ENCODE results near the gene RIPOR3. TPM values are rescaled to one million over a fixed set of nuclear protein-coding genes. Genes with fewer than 3 reads are reported as not detected.
"Not testable (repeated sequence)": the region's sequence is repeated elsewhere in the genome, so short reads cannot be mapped to it uniquely, and the experiment has no call there.

RIPOR3 gene
- total RNA-seq, 4 donors from 2014 or later, result 1.8 to 12.7 (median 4.9) TPM

DNA sequence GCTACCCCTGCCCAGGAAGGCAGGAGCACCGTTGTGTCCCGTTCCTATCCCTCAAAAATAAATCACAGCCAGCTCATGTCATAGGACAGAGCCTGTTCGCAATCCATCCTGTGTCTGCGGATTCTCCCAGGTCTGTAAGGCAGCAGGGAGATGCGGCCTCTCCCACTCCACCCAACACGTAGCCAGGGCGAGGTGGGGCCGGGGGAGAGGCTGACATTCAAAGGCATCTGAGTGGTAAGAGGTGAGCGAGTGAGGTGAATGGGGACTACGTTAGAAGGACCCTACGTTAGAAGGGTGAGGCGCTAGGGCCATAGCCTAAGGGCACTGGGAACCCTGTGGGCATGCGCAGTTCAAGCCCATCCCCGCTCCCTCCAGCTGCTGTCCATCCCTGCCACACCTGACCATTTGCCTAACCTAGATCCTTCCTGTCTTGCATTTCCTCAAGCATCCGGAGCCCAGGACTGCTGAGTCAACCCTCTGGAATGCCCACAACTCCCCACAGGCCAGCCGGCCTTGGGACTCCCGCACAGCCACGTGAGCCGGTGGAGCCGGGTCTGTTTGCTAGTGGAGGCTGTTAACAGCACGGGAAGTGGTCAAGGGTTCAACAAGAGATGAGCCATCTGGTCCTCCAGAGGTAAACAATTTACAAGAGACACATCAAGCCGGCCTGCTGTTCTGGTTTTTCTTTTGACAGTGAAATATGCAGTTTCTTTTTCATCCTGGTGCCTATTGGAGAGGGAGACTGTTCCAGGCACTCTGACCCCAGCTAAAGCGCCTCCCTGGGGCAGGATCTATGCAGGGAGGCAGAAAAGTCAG is 45.9 kb downstream of the RIPOR3 start:
- DNase-seq (ENCODE audit: low spot score in 2 of 2), result peak in 1 of 2 donors; percentile 68
- no peak for TF ChIP-seq POLR2A (IDR thresholded peaks at IDR 0.05)
- TF ChIP-seq, protein P1, sequence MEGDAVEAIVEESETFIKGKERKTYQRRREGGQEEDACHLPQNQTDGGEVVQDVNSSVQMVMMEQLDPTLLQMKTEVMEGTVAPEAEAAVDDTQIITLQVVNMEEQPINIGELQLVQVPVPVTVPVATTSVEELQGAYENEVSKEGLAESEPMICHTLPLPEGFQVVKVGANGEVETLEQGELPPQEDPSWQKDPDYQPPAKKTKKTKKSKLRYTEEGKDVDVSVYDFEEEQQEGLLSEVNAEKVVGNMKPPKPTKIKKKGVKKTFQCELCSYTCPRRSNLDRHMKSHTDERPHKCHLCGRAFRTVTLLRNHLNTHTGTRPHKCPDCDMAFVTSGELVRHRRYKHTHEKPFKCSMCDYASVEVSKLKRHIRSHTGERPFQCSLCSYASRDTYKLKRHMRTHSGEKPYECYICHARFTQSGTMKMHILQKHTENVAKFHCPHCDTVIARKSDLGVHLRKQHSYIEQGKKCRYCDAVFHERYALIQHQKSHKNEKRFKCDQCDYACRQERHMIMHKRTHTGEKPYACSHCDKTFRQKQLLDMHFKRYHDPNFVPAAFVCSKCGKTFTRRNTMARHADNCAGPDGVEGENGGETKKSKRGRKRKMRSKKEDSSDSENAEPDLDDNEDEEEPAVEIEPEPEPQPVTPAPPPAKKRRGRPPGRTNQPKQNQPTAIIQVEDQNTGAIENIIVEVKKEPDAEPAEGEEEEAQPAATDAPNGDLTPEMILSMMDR (IDR thresholded peaks at IDR 0.05), result peak in 1 of 3 donors; percentile 13
- H3K4me3 ChIP-seq (ENCODE audit: low read depth, poor library complexity, severe bottlenecking), result no peak overlapping the region
- 44 to 72% methylated on average over 23 of the region's 23 CpGs for WGBS, 2 donors
- intact Hi-C loops (cut with DNase I; ENCODE audit: low total_unique reads), result no loop called here

GRCh38 chr20:50642288-50642803 is 49.0 kb downstream of the RIPOR3 start:
- intact Hi-C loops (cut with DNase I; ENCODE audit: low total_unique reads), result no loop called here
- TF ChIP-seq, protein P1 (IDR thresholded peaks at IDR 0.05), result no peak
- TF ChIP-seq POLR2A (IDR thresholded peaks at IDR 0.05), result no peak
- 47 to 49% methylated on average over 4 of the region's 4 CpGs for WGBS, 2 donors
- no peak overlapping the region for H3K4me3 ChIP-seq (ENCODE audit: low read depth, poor library complexity, severe bottlenecking)
- DNase-seq (ENCODE audit: low spot score in 2 of 2), result no peak

- WGBS, 2 donors, result 56 to 70% methylated on average over 8 to 11 of the region's 11 CpGs
- DNase-seq (ENCODE audit: low spot score in 2 of 2); intact Hi-C loops (cut with DNase I; ENCODE audit: low total_unique reads); H3K4me3 ChIP-seq (ENCODE audit: low read depth, poor library complexity, severe bottlenecking): not testable (repeated sequence)
These were observed 49.6 kb downstream of the RIPOR3 start for GRCh38 chr20:50641625-50642287.

GRCh38 chr20:50639971-50640711 is 51.2 kb downstream of the RIPOR3 start:
- DNase-seq (ENCODE audit: low spot score in 2 of 2); H3K4me3 ChIP-seq (ENCODE audit: low read depth, poor library complexity, severe bottlenecking); intact Hi-C loops (cut with DNase I; ENCODE audit: low total_unique reads): not testable (repeated sequence)
- 41 to 84% methylated on average over 6 to 18 of the region's 20 CpGs for WGBS, 2 donors

- H3K4me3 ChIP-seq (ENCODE audit: low read depth, poor library complexity, severe bottlenecking); intact Hi-C loops (cut with DNase I; ENCODE audit: low total_unique reads); DNase-seq (ENCODE audit: low spot score in 2 of 2): not testable (repeated sequence)
- WGBS, 2 donors, result 70 to 79% methylated on average over 10 to 12 of the region's 15 CpGs
These were observed 53.1 kb downstream of the RIPOR3 start for GRCh38 chr20:50638015-50638847.

- H3K4me3 ChIP-seq (ENCODE audit: low read depth, poor library complexity, severe bottlenecking), result no peak overlapping the region
- 77 to 79% methylated on average over 22 of the region's 22 CpGs for WGBS, 2 donors
- no peak for DNase-seq (ENCODE audit: low spot score in 2 of 2)
- intact Hi-C loops (cut with DNase I; ENCODE audit: low total_unique reads), result no loop called here
- no peak for TF ChIP-seq POLR2A (IDR thresholded peaks at IDR 0.05)
- TF ChIP-seq, protein P1 (IDR thresholded peaks at IDR 0.05), result no peak
These were observed 54.5 kb downstream of the RIPOR3 start for GRCh38 chr20:50636601-50637540.

Data from lower leg skin (tissue), 4 donors.